HepG2 (cell line): ENCODE data around the gene WWTR1. TPM values are rescaled to one million over a fixed set of nuclear protein-coding genes. Genes with fewer than 3 reads are reported as not detected.

Experiments used
- BCL6 ChIP-seq: IDR thresholded peaks from 2 replicates; pipeline ENCODE4 v1.6.1; 2016; ENCODE audit warnings: missing genetic modification reagents, missing compliant biosample characterization
- CERS6 ChIP-seq: sonication (generic); formaldehyde crosslinking; IDR thresholded peaks from 2 replicates; pipeline ENCODE4 v1.5.0; 2020; ENCODE audit warnings: missing genetic modification reagents
- ERF ChIP-seq: IDR thresholded peaks from 2 replicates; pipeline ENCODE4 v1.6.1; 2018; ENCODE audit warnings: missing biosample characterization, missing genetic modification reagents
- FOSL1 ChIP-seq: sonication (generic); formaldehyde crosslinking; IDR thresholded peaks from 2 replicates; pipeline ENCODE4 v1.9.0; 2021; ENCODE audit warnings: missing genetic modification reagents, borderline replicate concordance
- GABPA ChIP-seq, 2 experiments: IDR thresholded peaks; 2 replicates each; pipeline ENCODE4 v1.6.1; 2011 to 2016; ENCODE audit warnings: low read depth in 2 of 2, low read length in 1 of 2, missing biosample characterization in 1 of 2, missing genetic modification characterization in 1 of 2
- HDAC2 ChIP-seq: sonication (generic); formaldehyde crosslinking; IDR thresholded peaks from 2 replicates; pipeline ENCODE4 v1.4.0; 2020; ENCODE audit warnings: missing genetic modification reagents
- JUND ChIP-seq: sonication (generic); formaldehyde crosslinking; IDR thresholded peaks from 2 replicates; pipeline ENCODE4 v1.8.0; 2022; ENCODE audit warnings: mild to moderate bottlenecking, missing genetic modification reagents
- NAIF1 ChIP-seq: sonication (generic); formaldehyde crosslinking; IDR thresholded peaks from 2 replicates; pipeline ENCODE4 v1.5.0; 2020; ENCODE audit warnings: mild to moderate bottlenecking, missing genetic modification reagents, borderline replicate concordance
- PAF1 ChIP-seq: IDR thresholded peaks from 2 replicates; pipeline ENCODE4 v1.6.1; 2016; ENCODE audit warnings: missing genetic modification reagents, missing compliant biosample characterization
- PHF8 ChIP-seq: sonication (generic); formaldehyde crosslinking; IDR thresholded peaks from 2 replicates; pipeline ENCODE4 v1.5.0; 2020; ENCODE audit warnings: missing genetic modification reagents
- RNF2 ChIP-seq: fragments of 450-650 bp; conservative IDR thresholded peaks from 2 replicates; pipeline ENCODE4 v1.6.1; 2016; ENCODE audit warnings: low read depth
- SIX1 ChIP-seq: sonication (generic); formaldehyde crosslinking; IDR thresholded peaks from 2 replicates; pipeline ENCODE4 v1.4.0; 2020; ENCODE audit warnings: missing genetic modification reagents, borderline replicate concordance
- SMAD1 ChIP-seq: sonication (generic); formaldehyde crosslinking; IDR thresholded peaks from 2 replicates; pipeline ENCODE4 v1.4.0; 2020; ENCODE audit warnings: missing genetic modification reagents, low read depth, mild to moderate bottlenecking, borderline replicate concordance
- SUZ12 ChIP-seq: fragments of 150-350 bp; IDR thresholded peaks from 2 replicates; pipeline ENCODE4 v1.6.1; 2014; ENCODE audit warnings: low read depth, low read length
- ZBED4 ChIP-seq: sonication (generic); formaldehyde crosslinking; IDR thresholded peaks from 2 replicates; pipeline ENCODE4 v1.4.0; 2020; ENCODE audit warnings: missing genetic modification reagents, borderline replicate concordance
- ZFP36L2 ChIP-seq: sonication (generic); formaldehyde crosslinking; IDR thresholded peaks from 2 replicates; pipeline ENCODE4 v1.4.0; 2020; ENCODE audit warnings: missing genetic modification reagents
- ZNF558 ChIP-seq: sonication (generic); formaldehyde crosslinking; IDR thresholded peaks from 2 replicates; pipeline ENCODE4 v1.9.0; 2022; ENCODE audit warnings: mild to moderate bottlenecking, missing genetic modification reagents, borderline replicate concordance
- ZNF607 ChIP-seq: sonication (generic); formaldehyde crosslinking; IDR thresholded peaks from 2 replicates; pipeline ENCODE4 v1.5.1; 2020; ENCODE audit warnings: missing genetic modification reagents, mild to moderate bottlenecking, borderline replicate concordance
- ZNF709 ChIP-seq: sonication (generic); formaldehyde crosslinking; IDR thresholded peaks from 2 replicates; pipeline ENCODE4 v1.5.0; 2020; ENCODE audit warnings: mild to moderate bottlenecking, missing genetic modification reagents
- ZNF772 ChIP-seq: sonication (generic); formaldehyde crosslinking; IDR thresholded peaks from 2 replicates; pipeline ENCODE4 v1.5.0; 2020; ENCODE audit warnings: mild to moderate bottlenecking, missing genetic modification reagents
- polyA plus RNA-seq, 8 experiments: library from polyadenylated mRNA; depleted of rRNA in 3 of 8; stranded (reverse) in 7 of 8; unstranded in 1 of 8; fragments of >200 nt; fragmentation: Illumina TruSeq in 4 of 8; extraction: Trizol in 4 of 8; gene quantifications; 2 replicates each; pipeline versions ENCODE4 v1.2.1 to v1.2.3, GENCODE V29; 2011 to 2016; ENCODE audit warnings: low read depth in 4 of 8, missing spikeins in 1 of 8, mixed read lengths in 1 of 8; ENCODE audit not compliant: insufficient read depth in 1 of 8
- total RNA-seq, 5 experiments: library from RNA; depleted of rRNA; stranded (reverse); fragments of >200 nt; fragmentation: Illumina TruSeq; extraction: Trizol; gene quantifications; 2 replicates each; pipeline ENCODE4 v1.2.3, GENCODE V29; 2016; ENCODE audit warnings: low read depth in 1 of 5
- TF ChIP-seq, protein P1 (sequence below): sonication (generic); formaldehyde crosslinking; IDR thresholded peaks from 2 replicates; pipeline ENCODE4 v1.4.0; 2020; ENCODE audit warnings: low read depth, mild to moderate bottlenecking, missing genetic modification reagents
- TF ChIP-seq, protein P2 (sequence below): sonication (generic); formaldehyde crosslinking; IDR thresholded peaks from 2 replicates; pipeline ENCODE4 v1.5.0; 2020; ENCODE audit warnings: missing genetic modification reagents
- TF ChIP-seq, protein P3 (sequence below): sonication (generic); formaldehyde crosslinking; IDR thresholded peaks from 2 replicates; pipeline ENCODE4 v1.8.0; 2022; ENCODE audit warnings: mild to moderate bottlenecking, missing genetic modification reagents, moderate library complexity

Gene WWTR1
- total and polyA plus RNA-seq, 2 of the 13 experiments (the other 11 are each of a cell fraction or from before 2014, with no cell fraction given), result 19.7 to 139 TPM

DNA sequence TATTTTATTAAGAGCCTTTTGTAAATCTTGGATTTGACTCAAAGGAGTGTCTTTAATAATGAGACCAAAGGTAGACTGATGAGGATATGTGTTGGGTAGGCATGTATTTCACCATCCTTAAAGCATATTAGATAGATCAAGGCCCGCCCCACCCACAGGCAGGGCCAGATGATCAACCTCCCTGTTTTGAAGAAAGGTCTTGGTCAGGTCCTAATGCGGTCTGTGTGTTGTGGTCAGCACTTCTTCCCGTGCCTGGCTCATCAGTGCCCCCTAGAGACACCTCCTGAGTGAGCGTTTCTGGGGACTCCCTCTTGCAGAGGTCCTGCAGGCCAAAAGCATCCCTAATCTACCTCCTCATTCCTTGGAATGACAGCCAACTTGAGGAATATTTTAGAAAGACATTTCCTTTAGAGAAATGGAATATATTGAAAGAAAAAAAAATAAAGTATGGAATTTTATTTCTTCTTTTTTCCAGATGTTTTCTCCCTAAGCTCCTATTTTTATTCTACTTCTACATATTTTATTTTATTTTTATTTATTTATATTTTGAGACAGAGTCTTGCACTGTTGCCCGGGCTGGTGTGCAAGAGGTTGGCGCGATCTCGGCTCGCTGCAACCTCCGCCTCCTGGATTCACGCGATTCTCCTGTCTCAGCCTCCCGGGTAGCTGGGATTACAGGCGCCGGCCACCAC, 177.4 kb downstream of the WWTR1 start (continued):
- TF ChIP-seq, protein P1, sequence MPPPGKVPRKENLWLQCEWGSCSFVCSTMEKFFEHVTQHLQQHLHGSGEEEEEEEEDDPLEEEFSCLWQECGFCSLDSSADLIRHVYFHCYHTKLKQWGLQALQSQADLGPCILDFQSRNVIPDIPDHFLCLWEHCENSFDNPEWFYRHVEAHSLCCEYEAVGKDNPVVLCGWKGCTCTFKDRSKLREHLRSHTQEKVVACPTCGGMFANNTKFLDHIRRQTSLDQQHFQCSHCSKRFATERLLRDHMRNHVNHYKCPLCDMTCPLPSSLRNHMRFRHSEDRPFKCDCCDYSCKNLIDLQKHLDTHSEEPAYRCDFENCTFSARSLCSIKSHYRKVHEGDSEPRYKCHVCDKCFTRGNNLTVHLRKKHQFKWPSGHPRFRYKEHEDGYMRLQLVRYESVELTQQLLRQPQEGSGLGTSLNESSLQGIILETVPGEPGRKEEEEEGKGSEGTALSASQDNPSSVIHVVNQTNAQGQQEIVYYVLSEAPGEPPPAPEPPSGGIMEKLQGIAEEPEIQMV (CRISPR knock-in tag), result peak; percentile 42; the same call in 1 of the 2 replicates
- TF ChIP-seq ZFP36L2 (CRISPR knock-in tag), result no peak
- peak; percentile 34; the same call in 1 of the 2 replicates for TF ChIP-seq ERF (CRISPR knock-in tag)
- TF ChIP-seq ZNF772 (CRISPR knock-in tag), result no peak
- TF ChIP-seq BCL6 (CRISPR knock-in tag), result peak; percentile 40; the same call in 1 of the 2 replicates
- no peak for TF ChIP-seq ZNF607 (CRISPR knock-in tag)
- TF ChIP-seq RNF2, result no peak
- no peak for TF ChIP-seq ZNF558 (CRISPR knock-in tag)
- TF ChIP-seq ZBED4 (CRISPR knock-in tag), result no peak
- no peak for TF ChIP-seq SMAD1 (CRISPR knock-in tag)
- TF ChIP-seq SUZ12, result no peak
- TF ChIP-seq PHF8 (CRISPR knock-in tag), result no peak
- TF ChIP-seq NAIF1, result no peak
- no peak for TF ChIP-seq JUND (CRISPR knock-in tag)
- TF ChIP-seq SIX1 (CRISPR knock-in tag), result no peak
- no peak for TF ChIP-seq FOSL1
- TF ChIP-seq HDAC2, result peak; percentile 55; the same call in 1 of the 2 replicates
- TF ChIP-seq CERS6 (CRISPR knock-in tag), result no peak
- no peak for TF ChIP-seq GABPA (IDR thresholded peaks at IDR 0.05; ENCODE audit: low read depth, low read length)
- no peak for TF ChIP-seq GABPA (CRISPR knock-in tag; IDR thresholded peaks at IDR 0.05; ENCODE audit: low read depth)
- no peak for TF ChIP-seq PAF1 (CRISPR knock-in tag)
- TF ChIP-seq, protein P2, sequence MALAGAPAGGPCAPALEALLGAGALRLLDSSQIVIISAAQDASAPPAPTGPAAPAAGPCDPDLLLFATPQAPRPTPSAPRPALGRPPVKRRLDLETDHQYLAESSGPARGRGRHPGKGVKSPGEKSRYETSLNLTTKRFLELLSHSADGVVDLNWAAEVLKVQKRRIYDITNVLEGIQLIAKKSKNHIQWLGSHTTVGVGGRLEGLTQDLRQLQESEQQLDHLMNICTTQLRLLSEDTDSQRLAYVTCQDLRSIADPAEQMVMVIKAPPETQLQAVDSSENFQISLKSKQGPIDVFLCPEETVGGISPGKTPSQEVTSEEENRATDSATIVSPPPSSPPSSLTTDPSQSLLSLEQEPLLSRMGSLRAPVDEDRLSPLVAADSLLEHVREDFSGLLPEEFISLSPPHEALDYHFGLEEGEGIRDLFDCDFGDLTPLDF (CRISPR knock-in tag), result no peak
- TF ChIP-seq, protein P3, sequence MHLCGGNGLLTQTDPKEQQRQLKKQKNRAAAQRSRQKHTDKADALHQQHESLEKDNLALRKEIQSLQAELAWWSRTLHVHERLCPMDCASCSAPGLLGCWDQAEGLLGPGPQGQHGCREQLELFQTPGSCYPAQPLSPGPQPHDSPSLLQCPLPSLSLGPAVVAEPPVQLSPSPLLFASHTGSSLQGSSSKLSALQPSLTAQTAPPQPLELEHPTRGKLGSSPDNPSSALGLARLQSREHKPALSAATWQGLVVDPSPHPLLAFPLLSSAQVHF (CRISPR knock-in tag), result no peak
- TF ChIP-seq ZNF709 (CRISPR knock-in tag), result no peak
